HG03064 (cell line): ENCODE results near the gene MRPL51.
"Not testable (repeated sequence)": the region's sequence is repeated elsewhere in the genome, so short reads cannot be mapped to it uniquely, and the experiment has no call there.

Experiments used
- ATAC-seq: cut with Tn5 transposase; IDR thresholded peaks from one replicate; pipeline ENCODE4 v1.9.1; 2021; ENCODE audit warnings: low read depth; ENCODE audit not compliant: unreplicated experiment

The MRPL51 gene

GRCh38 chr12:6489449-6489848 lies 3.6 kb downstream of the MRPL51 start:
- no peak for ATAC-seq

- no peak for ATAC-seq
These were observed 4.8 kb downstream of the MRPL51 start for GRCh38 chr12:6488240-6488639.

- no peak for ATAC-seq
These were observed 14.6 kb downstream of the MRPL51 start for GRCh38 chr12:6478416-6478815.

GRCh38 chr12:6477601-6478377 lies 15.3 kb downstream of the MRPL51 start:
- ATAC-seq, result not testable (repeated sequence)

GRCh38 chr12:6476489-6476888 lies 16.6 kb downstream of the MRPL51 start:
- no peak for ATAC-seq

- ATAC-seq, result not testable (repeated sequence)
These were observed 17.7 kb downstream of the MRPL51 start for GRCh38 chr12:6475233-6475975.

GRCh38 chr12:6472491-6472890 lies 20.6 kb downstream of the MRPL51 start:
- ATAC-seq, result no peak

- no peak for ATAC-seq
These were observed 21.1 kb downstream of the MRPL51 start for GRCh38 chr12:6471989-6472360.

GRCh38 chr12:6470375-6471163 lies 22.5 kb downstream of the MRPL51 start, which contains the start of gene VAMP1:
VAMP1 (minus strand) TSS chr12:6470677; CDS start chr12:6470531, 146 bp downstream.
- ATAC-seq, result peak; percentile 76

GRCh38 chr12:6469609-6470374 lies 23.3 kb downstream of the MRPL51 start:
- ATAC-seq, result no peak

GRCh38 chr12:6469092-6469491 lies 24.0 kb downstream of the MRPL51 start:
- ATAC-seq, result no peak

- no peak for ATAC-seq
These were observed 24.8 kb downstream of the MRPL51 start for GRCh38 chr12:6468283-6468575.

- not testable (repeated sequence) for ATAC-seq
These were observed 25.3 kb downstream of the MRPL51 start for GRCh38 chr12:6467571-6468282.

- ATAC-seq, result not testable (repeated sequence)
These were observed 26.3 kb downstream of the MRPL51 start for GRCh38 chr12:6466751-6467150.

GRCh38 chr12:6466184-6466573 lies 26.9 kb downstream of the MRPL51 start:
- no peak for ATAC-seq

- no peak for ATAC-seq
These were observed 27.4 kb downstream of the MRPL51 start for GRCh38 chr12:6465467-6466183.

- no peak for ATAC-seq
These were observed 28.5 kb downstream of the MRPL51 start for GRCh38 chr12:6464531-6464930.

GRCh38 chr12:6463858-6464257 lies 29.2 kb downstream of the MRPL51 start:
- ATAC-seq, result no peak

GRCh38 chr12:6463216-6463615 lies 29.8 kb downstream of the MRPL51 start:
- no peak for ATAC-seq
